Measurements from ENCODE around the gene AP5S1.

GRCh38 chr20:3812975-3813847, 7.1 kb upstream of the AP5S1 start:
- TF ChIP-seq JUN (CRISPR knock-in tag; IDR thresholded peaks at IDR 0.05): no peak
- no peak for TF ChIP-seq ZBTB33 (CRISPR knock-in tag; IDR thresholded peaks at IDR 0.05)

Data from HepG2 (cell line).